Measurements from ENCODE around the gene IFIT1B. TPM values are rescaled to one million over a fixed set of nuclear protein-coding genes. Genes with fewer than 3 reads are reported as not detected.

IFIT1B gene
- total RNA-seq, 1 donor from 2014 or later = not detected

- H3K4me1 ChIP-seq = peaks cover 16% of the 10 kb centered on the region
- no peaks in the 10 kb centered on the region for H3K27me3 ChIP-seq
- no peak for TF ChIP-seq CTCF (IDR thresholded peaks at IDR 0.05)
- H3K9me3 ChIP-seq = no peaks in the 10 kb centered on the region
- no peak overlapping the region for H3K27ac ChIP-seq
- intact Hi-C loops (cut with DNase I) = no loop called here
- H3K4me3 ChIP-seq = no peak overlapping the region
- peak; percentile 67 for ATAC-seq
- no peak for DNase-seq
- peaks cover 37% of the 10 kb centered on the region for H3K36me3 ChIP-seq
Measured at GRCh38 chr10:89342206-89342958, 35.5 kb upstream of the IFIT1B start.

- DNase-seq (no peak), ATAC-seq (no peak)
- intact Hi-C loops (cut with DNase I) = no loop called here
- no peak for TF ChIP-seq CTCF (IDR thresholded peaks at IDR 0.05)
- Histone ChIP-seq H3K27ac (no peak overlapping the region), H3K4me1 (peaks cover 24% of the 10 kb centered on the region), H3K9me3 (no peaks in the 10 kb centered on the region), H3K4me3 (no peak overlapping the region), H3K27me3 (no peaks in the 10 kb centered on the region), H3K36me3 (peaks cover 28% of the 10 kb centered on the region)
Measured at GRCh38 chr10:89343089-89343767, 34.6 kb upstream of the IFIT1B start.

GRCh38 chr10:89344156-89344555 lies 33.7 kb upstream of the IFIT1B start:
- intact Hi-C loops (cut with DNase I) = no loop called here
- TF ChIP-seq CTCF (IDR thresholded peaks at IDR 0.05) = no peak
- H3K27me3 ChIP-seq = no peaks in the 10 kb centered on the region
- H3K4me1 ChIP-seq = peaks cover 29% of the 10 kb centered on the region
- no peak overlapping the region for H3K4me3 ChIP-seq
- no peak overlapping the region for H3K27ac ChIP-seq
- H3K9me3 ChIP-seq = no peaks in the 10 kb centered on the region
- peaks cover 19% of the 10 kb centered on the region for H3K36me3 ChIP-seq
- ATAC-seq (no peak), DNase-seq (no peak)

GRCh38 chr10:89345367-89346000 lies 32.4 kb upstream of the IFIT1B start:
- no peak overlapping the region for H3K4me3 ChIP-seq
- ATAC-seq (no peak), DNase-seq (no peak)
- H3K9me3 ChIP-seq = no peaks in the 10 kb centered on the region
- H3K27me3 ChIP-seq = no peaks in the 10 kb centered on the region
- H3K27ac ChIP-seq = peak overlapping the region; percentile 44
- intact Hi-C loops (cut with DNase I) = no loop called here
- H3K4me1 ChIP-seq = peaks cover 30% of the 10 kb centered on the region
- no peak for TF ChIP-seq CTCF (IDR thresholded peaks at IDR 0.05)
- peaks cover 7% of the 10 kb centered on the region for H3K36me3 ChIP-seq

GRCh38 chr10:89346405-89347254 lies 31.2 kb upstream of the IFIT1B start:
- no peaks in the 10 kb centered on the region for H3K27me3 ChIP-seq
- ATAC-seq (peak; percentile 55), DNase-seq (no peak)
- no peaks in the 10 kb centered on the region for H3K9me3 ChIP-seq
- no peaks in the 10 kb centered on the region for H3K36me3 ChIP-seq
- H3K4me1 ChIP-seq = peaks cover 42% of the 10 kb centered on the region
- intact Hi-C loops (cut with DNase I) = no loop called here
- H3K4me3 ChIP-seq = no peak overlapping the region
- TF ChIP-seq CTCF (IDR thresholded peaks at IDR 0.05) = no peak
- peak overlapping the region; percentile 48 for H3K27ac ChIP-seq
